Endothelial cell of umbilical vein (primary cell): ENCODE data around the gene SLC25A21.

Source experiments
- EZH2 ChIP-seq: IDR thresholded peaks from 2 replicates; pipeline ENCODE4 v1.6.1; 2012; ENCODE audit warnings: borderline replicate concordance, low read depth, mild to moderate bottlenecking, moderate library complexity, low read length, inconsistent platforms; ENCODE audit not compliant: severe bottlenecking
- MYC ChIP-seq: IDR thresholded peaks from one replicate; pipeline ENCODE4 v1.6.1; 2011; ENCODE audit warnings: mild to moderate bottlenecking, low read depth, low read length
- POLR2A ChIP-seq: IDR thresholded peaks from 2 replicates; pipeline ENCODE4 v1.6.1; 2012; ENCODE audit warnings: low read depth, mild to moderate bottlenecking, control low read depth, low read length
- POLR2AphosphoS5 ChIP-seq: IDR thresholded peaks from 2 replicates; pipeline ENCODE4 v1.6.1; 2012; ENCODE audit warnings: low read depth, mild to moderate bottlenecking, control low read depth, low read length, moderate library complexity; ENCODE audit not compliant: insufficient read depth
- TF ChIP-seq, protein P1 (sequence below), 2 donors: IDR thresholded peaks; 1 replicate in 1 of 2; 2 replicates in 1 of 2; pipeline ENCODE4 v1.5.1; 2011; ENCODE audit warnings: low read length in 2 of 2, mild to moderate bottlenecking in 2 of 2, moderate library complexity in 2 of 2, control low read depth in 1 of 2, inconsistent platforms in 1 of 2, low read depth in 1 of 2; ENCODE audit not compliant: insufficient read depth in 1 of 2; ENCODE audit errors: extremely low read depth in 1 of 2
- TF ChIP-seq, protein P2 (sequence below): IDR thresholded peaks from 2 replicates; pipeline ENCODE4 v1.6.1; 2011; ENCODE audit not compliant: insufficient read depth, insufficient read length

DNA sequence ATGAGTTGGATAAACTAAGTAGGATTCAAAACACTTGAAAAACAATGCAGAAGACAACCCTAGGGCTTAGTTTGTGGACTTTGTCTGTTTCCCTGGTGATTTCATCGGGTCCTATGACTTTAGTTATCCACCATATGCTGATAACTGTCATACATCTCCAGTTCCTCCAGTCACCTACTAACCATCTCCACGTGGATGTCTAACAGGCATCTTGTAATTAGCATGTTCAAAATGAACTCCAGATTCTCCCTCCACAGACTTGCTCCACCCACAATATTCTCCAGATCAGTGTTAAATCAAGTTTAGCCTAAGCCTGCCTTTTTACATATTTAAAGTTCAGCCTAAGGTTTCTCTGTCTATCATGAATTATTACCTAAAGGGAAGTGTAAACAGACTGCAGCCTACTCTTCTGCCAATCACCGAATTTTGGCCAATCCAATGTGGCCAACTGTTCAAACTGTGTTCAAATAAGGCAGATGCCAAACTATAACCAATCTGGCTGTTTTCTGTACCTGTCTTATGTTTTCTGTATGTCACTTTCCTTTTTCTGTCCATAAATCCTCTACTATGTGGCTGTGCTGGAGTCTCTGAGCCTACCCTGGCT is 423.7 kb downstream of the SLC25A21 start:
- TF ChIP-seq, protein P1, sequence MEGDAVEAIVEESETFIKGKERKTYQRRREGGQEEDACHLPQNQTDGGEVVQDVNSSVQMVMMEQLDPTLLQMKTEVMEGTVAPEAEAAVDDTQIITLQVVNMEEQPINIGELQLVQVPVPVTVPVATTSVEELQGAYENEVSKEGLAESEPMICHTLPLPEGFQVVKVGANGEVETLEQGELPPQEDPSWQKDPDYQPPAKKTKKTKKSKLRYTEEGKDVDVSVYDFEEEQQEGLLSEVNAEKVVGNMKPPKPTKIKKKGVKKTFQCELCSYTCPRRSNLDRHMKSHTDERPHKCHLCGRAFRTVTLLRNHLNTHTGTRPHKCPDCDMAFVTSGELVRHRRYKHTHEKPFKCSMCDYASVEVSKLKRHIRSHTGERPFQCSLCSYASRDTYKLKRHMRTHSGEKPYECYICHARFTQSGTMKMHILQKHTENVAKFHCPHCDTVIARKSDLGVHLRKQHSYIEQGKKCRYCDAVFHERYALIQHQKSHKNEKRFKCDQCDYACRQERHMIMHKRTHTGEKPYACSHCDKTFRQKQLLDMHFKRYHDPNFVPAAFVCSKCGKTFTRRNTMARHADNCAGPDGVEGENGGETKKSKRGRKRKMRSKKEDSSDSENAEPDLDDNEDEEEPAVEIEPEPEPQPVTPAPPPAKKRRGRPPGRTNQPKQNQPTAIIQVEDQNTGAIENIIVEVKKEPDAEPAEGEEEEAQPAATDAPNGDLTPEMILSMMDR (IDR thresholded peaks at IDR 0.05; ENCODE audit: extremely low read depth in 1 of 2, insufficient read depth in 1 of 2, low read depth in 1 of 2, low read length in 2 of 2): no peak
- TF ChIP-seq POLR2A (no peak), MYC (no peak), EZH2 (no peak), POLR2AphosphoS5 (no peak)
- TF ChIP-seq, protein P2, sequence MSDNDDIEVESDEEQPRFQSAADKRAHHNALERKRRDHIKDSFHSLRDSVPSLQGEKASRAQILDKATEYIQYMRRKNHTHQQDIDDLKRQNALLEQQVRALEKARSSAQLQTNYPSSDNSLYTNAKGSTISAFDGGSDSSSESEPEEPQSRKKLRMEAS: no peak
